ENCODE measurements around the gene RPS6KA5.
"Not testable (repeated sequence)": the region's sequence is repeated elsewhere in the genome, so short reads cannot be mapped to it uniquely, and the experiment has no call there.

The RPS6KA5 gene

GRCh38 chr14:90874599-90874998, 185.8 kb downstream of the RPS6KA5 start:
- DNase-seq (ENCODE audit: low read depth in 2 of 2), result no peak

- DNase-seq (ENCODE audit: low read depth in 2 of 2), result no peak
Observed at GRCh38 chr14:90871605-90872233, 188.7 kb downstream of the RPS6KA5 start.

GRCh38 chr14:90870950-90871604, 189.4 kb downstream of the RPS6KA5 start:
- no peak for DNase-seq (ENCODE audit: low read depth in 2 of 2)

- DNase-seq (ENCODE audit: low read depth in 2 of 2), result no peak
Observed at GRCh38 chr14:90867501-90867900, 192.9 kb downstream of the RPS6KA5 start.

GRCh38 chr14:90866833-90867232, 193.6 kb downstream of the RPS6KA5 start:
- no peak for DNase-seq (ENCODE audit: low read depth in 2 of 2)

GRCh38 chr14:90864741-90865140, 195.7 kb downstream of the RPS6KA5 start:
- DNase-seq (ENCODE audit: low read depth in 2 of 2), result no peak

- no peak for DNase-seq (ENCODE audit: low read depth in 2 of 2)
Observed at GRCh38 chr14:90858511-90858910, 201.9 kb downstream of the RPS6KA5 start.

GRCh38 chr14:90857866-90858265, 202.6 kb downstream of the RPS6KA5 start:
- no peak for DNase-seq (ENCODE audit: low read depth in 2 of 2)

- DNase-seq (ENCODE audit: low read depth in 2 of 2), result not testable (repeated sequence)
Observed at GRCh38 chr14:90856115-90856514, 204.3 kb downstream of the RPS6KA5 start.

- DNase-seq (ENCODE audit: low read depth in 2 of 2), result no peak
Observed at GRCh38 chr14:90853116-90853515, 207.3 kb downstream of the RPS6KA5 start.

- no peak for DNase-seq (ENCODE audit: low read depth in 2 of 2)
Observed at GRCh38 chr14:90851327-90852036, 209.0 kb downstream of the RPS6KA5 start.

GRCh38 chr14:90850487-90850886, 210.0 kb downstream of the RPS6KA5 start:
- no peak for DNase-seq (ENCODE audit: low read depth in 2 of 2)

- no peak for DNase-seq (ENCODE audit: low read depth in 2 of 2)
Observed at GRCh38 chr14:90849787-90850444, 210.5 kb downstream of the RPS6KA5 start.

- no peak for DNase-seq (ENCODE audit: low read depth in 2 of 2)
Observed at GRCh38 chr14:90848944-90849731, 211.3 kb downstream of the RPS6KA5 start.

GRCh38 chr14:90846511-90846910, 213.9 kb downstream of the RPS6KA5 start:
- no peak for DNase-seq (ENCODE audit: low read depth in 2 of 2)

- no peak for DNase-seq (ENCODE audit: low read depth in 2 of 2)
Observed at GRCh38 chr14:90844321-90844720, 216.1 kb downstream of the RPS6KA5 start.

GRCh38 chr14:90842726-90843125, 217.7 kb downstream of the RPS6KA5 start:
- no peak for DNase-seq (ENCODE audit: low read depth in 2 of 2)

- DNase-seq (ENCODE audit: low read depth in 2 of 2), result not testable (repeated sequence)
Observed at GRCh38 chr14:90840667-90841066, 219.8 kb downstream of the RPS6KA5 start.

- DNase-seq (ENCODE audit: low read depth in 2 of 2), result no peak
Observed at GRCh38 chr14:90839889-90840266, 220.6 kb downstream of the RPS6KA5 start.

- no peak for DNase-seq (ENCODE audit: low read depth in 2 of 2)
Observed at GRCh38 chr14:90839024-90839888, 221.2 kb downstream of the RPS6KA5 start.

GRCh38 chr14:90838531-90838930, 221.9 kb downstream of the RPS6KA5 start:
- not testable (repeated sequence) for DNase-seq (ENCODE audit: low read depth in 2 of 2)

All from stimulated activated CD4-positive, alpha-beta T cell treated with anti-CD3 and anti-CD28 coated beads, Interleukin-12 subunit alpha, Interleukin-12 subunit beta, amount 100 ng/mL, for 24 hours (primary cell).